Stimulated activated CD4-positive, alpha-beta T cell treated with anti-CD3 and anti-CD28 coated beads, Interleukin-4, amount 100 ng/mL, for 48 hours (primary cell): ENCODE results near the gene KCNG4.
"Not testable (repeated sequence)": the region's sequence is repeated elsewhere in the genome, so short reads cannot be mapped to it uniquely, and the experiment has no call there.

Experiments
- DNase-seq, 2 donors: peaks; one replicate each; pipeline ENCODE4 v3.0.0-alpha.2; 2020; ENCODE audit warnings: low read depth in 2 of 2

The KCNG4 gene

DNA sequence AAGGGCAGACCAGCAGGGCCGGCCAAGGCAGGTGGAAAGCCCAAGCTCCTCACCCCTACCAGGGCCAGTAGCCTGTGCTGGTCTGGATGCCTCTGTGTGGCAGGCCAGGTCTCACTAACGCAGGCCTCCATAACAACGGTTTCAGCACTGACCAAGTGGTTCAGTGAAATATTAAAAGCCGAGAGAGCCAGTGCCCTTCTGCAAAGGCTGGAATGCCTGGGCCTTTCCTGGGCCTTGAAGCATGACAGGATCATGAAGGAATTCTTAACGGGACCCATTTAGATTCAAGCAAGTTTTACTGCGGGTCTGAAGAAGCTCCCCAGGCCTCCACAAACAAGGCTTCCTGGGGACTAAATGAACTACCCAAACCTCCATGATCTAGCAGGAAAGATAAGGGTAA is 32.6 kb downstream of the KCNG4 start:
- no peak for DNase-seq

GRCh38 chr16:84205976-84206691 is 33.7 kb downstream of the KCNG4 start:
- DNase-seq: no peak

- DNase-seq: not testable (repeated sequence)
These were observed 34.7 kb downstream of the KCNG4 start for GRCh38 chr16:84205123-84205522.

GRCh38 chr16:84204551-84204950 is 35.3 kb downstream of the KCNG4 start:
- not testable (repeated sequence) for DNase-seq

DNA sequence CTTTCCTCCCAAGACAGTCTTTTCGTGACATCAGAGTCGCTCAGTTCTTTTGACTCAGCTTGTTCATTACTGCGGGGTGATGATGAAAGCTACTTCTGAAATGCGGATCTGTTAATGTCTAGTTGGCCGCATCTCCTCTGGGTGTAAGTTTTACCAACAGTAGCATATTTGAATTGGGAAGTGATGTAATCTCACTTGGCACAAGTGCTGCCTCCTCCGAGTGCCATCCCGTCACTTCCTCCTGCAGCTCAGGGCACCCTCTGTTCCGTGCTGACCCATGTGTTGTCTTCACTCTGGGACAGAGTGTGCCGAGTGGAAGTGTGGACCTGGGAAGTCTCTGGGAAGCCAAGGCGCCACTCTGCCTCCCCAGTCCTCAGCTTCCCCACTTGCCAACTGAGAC is 40.0 kb downstream of the KCNG4 start:
- DNase-seq: no peak

DNA sequence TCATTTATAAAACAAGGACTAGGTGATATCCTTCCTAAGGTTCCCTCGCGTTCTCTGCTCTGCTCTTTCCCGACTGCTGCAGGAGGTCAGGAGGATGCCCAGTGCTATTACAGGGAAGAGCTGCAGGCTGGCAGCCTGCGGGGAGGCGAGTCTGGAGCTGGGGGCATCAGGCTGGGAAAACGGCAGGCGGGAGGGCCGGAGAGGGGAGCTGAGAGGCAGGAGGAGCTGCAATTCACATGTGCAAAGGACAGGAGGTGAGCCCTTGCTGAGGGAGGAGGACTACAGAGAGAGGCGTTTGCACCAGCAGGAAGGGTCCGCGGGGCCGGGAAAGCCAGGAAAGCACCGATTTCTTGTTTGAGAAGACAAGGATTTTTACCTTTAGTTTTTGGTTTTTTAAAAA is 40.7 kb downstream of the KCNG4 start:
- no peak for DNase-seq

DNA sequence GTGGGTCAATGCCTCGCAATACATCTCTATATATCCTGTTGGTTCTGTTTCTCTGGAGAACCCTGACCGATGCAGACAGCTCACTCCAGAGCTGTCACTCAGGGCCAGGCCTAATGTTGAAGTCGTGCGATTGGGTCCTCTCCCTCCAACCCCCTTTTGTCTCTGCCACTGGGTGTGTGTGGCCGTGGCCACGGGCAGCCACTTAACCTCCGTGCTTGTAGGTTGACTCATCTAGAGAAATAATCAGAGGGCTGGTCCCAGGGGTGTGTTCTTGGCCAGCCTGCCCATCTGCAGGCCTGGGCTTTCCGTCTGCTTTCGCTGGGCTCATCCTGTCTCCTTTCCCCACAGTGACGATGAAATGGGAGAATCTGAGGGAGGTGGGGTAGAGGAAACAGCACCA is 41.4 kb downstream of the KCNG4 start:
- no peak for DNase-seq

DNA sequence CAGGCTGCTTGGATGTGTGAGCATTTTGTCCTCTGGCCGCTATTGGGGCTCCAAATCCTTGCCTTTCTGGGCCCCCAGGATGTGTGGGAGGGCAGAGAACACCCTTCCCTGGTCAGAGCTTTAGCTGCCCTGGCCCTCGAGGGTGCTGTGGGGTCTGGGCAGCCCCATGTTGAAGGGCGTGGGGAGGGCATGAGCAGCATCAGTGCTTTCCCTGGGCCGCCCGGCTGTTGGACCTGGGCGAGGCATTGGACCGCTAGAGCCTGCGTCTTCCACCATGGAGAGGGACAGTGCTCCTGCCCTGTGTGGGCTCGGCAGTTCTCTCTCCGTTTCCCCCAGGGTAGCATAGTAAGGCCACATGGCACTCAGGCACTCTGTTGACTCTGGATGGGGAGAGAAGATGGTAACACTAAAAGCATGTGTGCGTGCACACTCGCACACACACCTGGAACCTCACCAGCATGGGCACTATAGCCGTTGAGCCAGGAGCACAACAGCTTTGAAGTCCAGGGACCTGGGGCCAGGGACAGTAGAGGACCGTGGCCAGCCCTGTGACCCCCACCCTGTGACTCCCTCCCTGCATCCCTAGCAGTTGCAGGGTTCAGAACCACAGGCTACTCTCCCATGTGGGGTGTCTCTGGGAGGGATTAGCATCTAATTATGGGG is 42.2 kb downstream of the KCNG4 start:
- DNase-seq: no peak

DNA sequence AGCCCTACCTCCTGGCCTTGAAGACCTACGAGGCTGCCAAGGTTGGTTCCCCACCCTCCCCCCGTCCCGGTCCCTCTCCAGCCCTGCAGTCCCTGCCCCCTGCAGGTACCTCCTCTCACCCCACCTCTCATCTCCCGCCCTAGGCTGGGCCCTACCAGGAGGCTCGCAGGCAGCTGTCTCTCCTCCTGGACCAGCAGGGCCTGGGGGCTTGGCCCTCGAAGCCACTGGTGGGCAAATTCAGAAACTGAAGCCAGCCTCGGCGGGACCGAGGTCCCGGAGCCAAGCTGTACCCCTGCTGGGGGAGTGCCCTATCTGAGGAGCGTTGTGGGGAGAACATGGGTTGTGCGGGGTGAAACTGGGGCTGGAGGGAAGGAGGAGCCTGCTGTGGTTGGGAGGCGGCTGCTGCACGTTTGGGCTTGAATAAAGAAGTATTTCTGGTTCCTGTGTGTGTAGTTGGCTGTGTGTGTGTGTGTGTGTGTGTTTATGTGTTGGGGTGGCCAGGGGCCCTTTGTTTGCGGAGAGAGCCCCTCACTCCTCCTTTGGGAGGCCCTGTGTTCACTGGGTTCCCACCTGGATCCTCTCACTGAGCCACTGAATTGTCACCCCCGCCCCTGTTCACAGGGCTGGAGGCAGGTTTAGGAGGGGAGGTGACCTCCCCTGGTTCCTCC is 43.0 kb downstream of the KCNG4 start:
- DNase-seq: no peak

DNA sequence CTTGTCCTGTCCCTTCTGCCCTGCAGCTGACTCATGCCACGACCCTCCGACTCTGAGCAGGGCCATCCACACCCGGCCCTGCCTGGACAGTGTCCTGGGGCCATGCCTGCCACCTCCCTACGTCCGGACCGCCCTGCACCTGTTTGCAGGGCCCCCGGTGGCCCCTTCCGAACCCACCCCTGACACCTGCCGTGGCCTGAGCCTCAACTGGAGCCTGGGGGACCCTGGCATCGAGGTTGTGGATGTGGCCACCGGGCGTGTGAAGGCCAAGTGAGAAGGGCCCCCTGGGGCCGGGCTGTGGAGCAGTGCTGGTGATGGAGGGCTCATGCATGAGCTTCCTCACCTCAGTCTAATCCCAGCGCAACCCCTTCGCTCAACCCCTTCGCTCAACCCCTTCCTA is 43.7 kb downstream of the KCNG4 start:
- no peak for DNase-seq

GRCh38 chr16:84195201-84196093 is 44.4 kb downstream of the KCNG4 start:
- no peak for DNase-seq

DNA sequence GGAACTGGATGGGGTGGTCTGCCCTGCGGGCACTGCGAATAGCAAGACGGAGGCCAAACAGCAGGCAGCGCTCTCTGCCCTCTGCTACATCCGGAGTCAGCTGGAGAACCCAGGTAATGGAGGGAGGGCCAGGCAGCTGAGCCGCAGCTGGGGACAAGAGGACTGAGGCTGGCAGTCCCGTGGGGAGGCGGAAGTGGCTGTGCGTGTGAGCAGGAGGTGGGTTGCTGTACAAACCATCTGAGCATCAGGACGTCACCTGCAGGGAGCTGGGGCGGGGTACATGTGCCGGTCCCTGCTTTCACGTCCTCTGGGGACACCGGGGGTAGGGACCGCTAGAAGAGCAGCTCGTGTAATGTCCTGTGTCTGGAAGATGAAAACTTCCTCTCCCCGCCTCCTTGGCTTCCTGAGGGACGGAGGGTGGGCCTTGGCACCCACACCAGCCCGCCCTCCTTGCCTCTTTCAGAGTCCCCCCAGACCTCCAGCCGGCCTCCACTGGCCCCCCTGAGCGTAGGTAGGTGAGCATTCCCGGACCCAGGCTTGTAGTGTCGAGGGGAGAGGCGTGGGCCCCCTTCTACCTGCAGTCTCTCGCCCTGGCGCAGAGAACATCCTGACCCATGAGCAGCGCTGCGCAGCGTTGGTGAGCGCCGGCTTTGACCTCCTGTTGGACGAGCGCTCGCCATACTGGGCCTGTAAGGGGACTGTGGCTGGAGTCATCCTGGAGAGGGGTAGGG is 45.2 kb downstream of the KCNG4 start:
- peak in 1 of 2 donors; percentile 25 for DNase-seq

DNA sequence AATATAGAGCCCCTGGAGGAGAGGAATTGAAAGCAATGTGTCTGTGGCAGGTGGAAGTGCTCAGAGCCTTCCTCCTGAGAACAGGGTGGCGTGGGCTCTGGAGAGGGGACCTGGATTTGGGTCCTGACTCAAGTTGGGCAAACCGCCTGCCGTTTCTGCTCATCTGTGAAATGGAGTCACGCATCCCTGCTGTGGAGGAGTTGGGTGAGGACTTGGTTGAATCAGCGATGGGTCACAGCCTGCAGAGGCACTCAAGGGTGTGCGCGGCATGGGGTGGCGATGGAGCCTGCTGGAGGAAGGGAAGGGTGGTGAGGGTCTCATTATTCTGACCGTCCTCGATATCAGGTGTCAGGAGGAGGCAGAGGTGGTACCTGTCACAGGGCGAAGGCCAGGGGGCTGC is 45.8 kb downstream of the KCNG4 start:
- DNase-seq: no peak

GRCh38 chr16:84193480-84193879 is 46.3 kb downstream of the KCNG4 start:
- no peak for DNase-seq

GRCh38 chr16:84191466-84191865 is 48.3 kb downstream of the KCNG4 start:
- DNase-seq: no peak

- DNase-seq: no peak
These were observed 49.0 kb downstream of the KCNG4 start, which contains the start of gene ADAD2 for GRCh38 chr16:84190731-84191388. Gene ADAD2, plus strand, starts transcription at chr16:84191157. Its CDS starts 74 bp downstream, at chr16:84191231.

DNA sequence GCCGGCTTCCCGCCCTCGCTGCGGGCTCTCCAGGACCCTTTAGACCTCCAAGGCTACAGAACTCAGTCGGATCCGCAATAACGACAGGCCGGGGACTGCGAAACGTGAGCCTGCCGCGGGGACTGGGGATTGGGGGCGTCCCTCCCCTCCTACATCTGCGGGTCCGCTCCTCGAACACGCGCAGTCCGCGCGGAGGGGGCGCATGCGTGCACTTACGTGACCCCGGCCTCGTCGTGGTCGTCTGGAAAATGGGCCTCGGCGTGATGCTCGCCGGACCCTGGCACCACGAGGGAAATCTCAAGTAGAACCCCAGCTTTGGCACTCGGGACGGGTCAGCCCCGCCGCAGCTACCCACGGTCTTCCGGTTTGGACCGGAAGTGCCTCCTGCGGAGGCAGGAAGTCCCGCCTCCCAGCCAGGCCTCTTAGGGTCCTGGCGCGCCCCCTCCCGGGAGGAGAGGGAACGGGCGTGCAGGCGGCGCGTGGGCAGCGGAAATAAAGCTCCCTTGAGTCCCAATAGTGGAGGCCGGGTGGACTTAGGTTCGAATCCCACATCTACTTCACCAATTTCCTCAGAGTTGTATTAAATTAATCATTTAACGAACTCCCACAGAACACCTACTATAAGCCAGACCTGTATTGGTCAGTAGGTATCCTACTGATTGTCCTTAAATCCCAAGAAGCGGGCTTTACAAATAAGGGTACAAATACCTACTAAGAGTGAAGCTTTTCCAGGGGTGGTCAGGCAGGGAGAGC is 53.0 kb downstream of the KCNG4 start, which contains the start of gene TAF1C:
Gene TAF1C, minus strand, starts transcription at position 373 of the 753 bp plus-strand sequence. CDS start 2,069 bp downstream, outside the sequence.
- peak; percentile 89 to 90 for DNase-seq

DNA sequence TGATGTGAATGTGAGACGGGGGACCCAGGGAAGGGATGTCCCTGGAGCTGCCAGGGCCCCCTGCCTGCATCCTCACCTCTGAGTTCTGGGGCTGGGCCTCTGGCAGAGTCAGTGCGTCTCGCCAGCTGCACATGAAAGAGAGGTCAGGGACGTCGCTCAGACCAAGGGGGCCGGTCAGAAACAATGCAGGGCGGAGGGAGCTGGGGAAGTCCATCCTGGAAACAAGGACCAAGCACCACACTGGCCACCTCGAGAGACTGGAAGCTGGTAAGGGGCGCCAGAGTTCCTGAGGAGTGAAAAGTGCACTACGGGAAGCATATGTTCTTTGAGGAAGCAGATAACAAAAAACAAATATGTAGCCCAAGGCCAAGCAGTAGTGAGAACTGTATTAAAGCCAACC is 55.0 kb downstream of the KCNG4 start:
- no peak for DNase-seq

- no peak for DNase-seq
These were observed 55.8 kb downstream of the KCNG4 start for GRCh38 chr16:84183911-84184591.
